HS-5 (cell line): ENCODE data around the gene NXPE3.
A peak's percentile ranks its signal among the peaks of the same experiment; 100 is the strongest.
"Not testable (repeated sequence)": the region's sequence is repeated elsewhere in the genome, so short reads cannot be mapped to it uniquely, and the experiment has no call there.

Source experiments
- DNase-seq: peaks from one replicate; pipeline ENCODE4 v3.0.0-alpha.2; 2012; ENCODE audit warnings: low read depth

NXPE3 gene

GRCh38 chr3:101779047-101779821, at the start of gene NXPE3:
Gene NXPE3 (plus strand): TSS chr3:101779211. CDS start chr3:101785597, 6,386 bp downstream.
- peak; percentile 30 for DNase-seq

- no peak for DNase-seq
These were observed 49.4 kb upstream of the NXPE3 start for GRCh38 chr3:101729586-101729985.

GRCh38 chr3:101730839-101731238, 48.2 kb upstream of the NXPE3 start:
- DNase-seq: no peak

GRCh38 chr3:101732240-101732641, 46.8 kb upstream of the NXPE3 start:
- DNase-seq: no peak

- DNase-seq: no peak
These were observed 43.2 kb upstream of the NXPE3 start for GRCh38 chr3:101735833-101736232.

- DNase-seq: not testable (repeated sequence)
These were observed 37.1 kb upstream of the NXPE3 start for GRCh38 chr3:101741914-101742313.

GRCh38 chr3:101744811-101745210, 34.2 kb upstream of the NXPE3 start:
- no peak for DNase-seq

- DNase-seq: not testable (repeated sequence)
These were observed 33.1 kb upstream of the NXPE3 start for GRCh38 chr3:101745934-101746333.

- not testable (repeated sequence) for DNase-seq
These were observed 25.5 kb upstream of the NXPE3 start for GRCh38 chr3:101753386-101754113.

GRCh38 chr3:101758224-101758623, 20.8 kb upstream of the NXPE3 start:
- no peak for DNase-seq

GRCh38 chr3:101762041-101762646, 16.9 kb upstream of the NXPE3 start:
- no peak for DNase-seq

- not testable (repeated sequence) for DNase-seq
These were observed 1.2 kb upstream of the NXPE3 start for GRCh38 chr3:101777745-101778281.

GRCh38 chr3:101778385-101779046, 495 bp upstream of the NXPE3 start:
- DNase-seq: no peak

GRCh38 chr3:101779822-101780381, 891 bp downstream of the NXPE3 start:
- DNase-seq: no peak

- peak; percentile 30 for DNase-seq
These were observed 1.6 kb downstream of the NXPE3 start for GRCh38 chr3:101780661-101781060.

- DNase-seq: no peak
These were observed 2.2 kb downstream of the NXPE3 start for GRCh38 chr3:101781166-101781565.

GRCh38 chr3:101784855-101785613, 6.0 kb downstream of the NXPE3 start:
- no peak for DNase-seq

- no peak for DNase-seq
These were observed 12.8 kb downstream of the NXPE3 start for GRCh38 chr3:101791778-101792177.

GRCh38 chr3:101796077-101796680, 17.2 kb downstream of the NXPE3 start:
- DNase-seq: no peak

GRCh38 chr3:101801174-101801573, 22.2 kb downstream of the NXPE3 start:
- no peak for DNase-seq

GRCh38 chr3:101802179-101802578, 23.2 kb downstream of the NXPE3 start:
- no peak for DNase-seq
